K562 treated with DMSO at 1 percent for 24 hours (cell line): ENCODE data around the gene SNRPD1. TPM values are rescaled to one million over a fixed set of nuclear protein-coding genes. Genes with fewer than 3 reads are reported as not detected.

Experiments
- total RNA-seq: library from RNA; unstranded; fragments of 300-600 nt; gene quantifications from 2 replicates; pipeline ENCODE4 v1.2.3, GENCODE V29; 2022; ENCODE audit warnings: low read depth; ENCODE audit not compliant: insufficient read depth

SNRPD1 gene
- total RNA-seq: 9.7 and 18.5 TPM in 2 replicates

DNA sequence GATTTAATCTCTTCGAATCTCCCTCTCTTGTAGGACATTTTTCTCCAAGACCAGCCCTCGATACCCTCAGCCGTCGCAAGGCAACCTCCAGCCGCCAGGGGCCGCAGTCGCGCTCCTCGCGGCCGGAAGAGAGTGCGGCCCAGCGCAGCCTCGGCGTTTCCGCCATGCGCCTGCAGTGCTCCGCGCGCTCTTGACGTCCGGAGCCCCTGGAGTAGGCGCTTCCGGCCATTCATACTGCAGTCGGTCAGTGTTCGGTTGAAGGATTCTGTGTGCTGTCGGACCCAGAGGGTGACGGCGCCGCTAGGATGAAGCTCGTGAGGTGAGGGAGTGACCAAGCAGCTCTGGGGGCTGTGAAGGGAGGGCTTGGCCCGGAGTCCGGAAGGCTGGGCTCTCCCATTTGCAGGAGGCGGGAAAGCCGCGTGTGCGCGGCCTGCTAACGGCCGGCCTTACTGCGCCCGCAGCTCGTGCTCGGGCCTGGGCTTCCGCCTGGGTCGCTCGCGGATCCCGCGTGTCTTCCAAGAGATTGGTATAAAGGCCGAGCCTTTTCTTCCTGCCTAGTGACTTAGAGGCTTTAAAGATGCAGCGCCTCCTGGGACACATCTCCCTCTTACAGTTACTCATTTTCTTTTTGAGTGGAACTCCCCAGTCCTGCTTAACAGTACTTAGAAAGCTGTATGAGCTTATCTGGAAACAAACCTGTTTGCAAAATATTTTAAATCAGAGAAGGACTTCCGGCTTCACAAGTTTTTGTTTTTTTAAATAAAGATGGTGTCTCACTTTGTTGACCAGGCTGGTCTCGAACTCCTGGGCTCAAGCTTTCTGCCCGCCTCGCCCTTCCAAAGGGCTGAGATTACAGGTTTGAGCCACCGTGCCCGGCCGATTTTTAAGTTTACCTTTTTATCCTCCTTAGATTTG lies at the start of gene SNRPD1:
TSS of gene SNRPD1 (plus strand) at position 190 of the 915 bp plus-strand sequence. CDS start at position 306, 116 bp downstream.

GRCh38 chr18:21600526-21601410 lies 11.3 kb upstream of the SNRPD1 start, which contains the start of gene ESCO1:
TSS of gene ESCO1 (minus strand) at chr18:21600704. CDS start at chr18:21574843, 25,861 bp downstream.

Other genes starting within 250 kb of the SNRPD1 start
- 11.8 and 15.7 TPM in 2 replicates for gene ESCO1, start 11.6 kb upstream of the SNRPD1 start, total RNA-seq
- gene ABHD3, start 92.5 kb downstream of the SNRPD1 start, total RNA-seq: 16.4 and 18.6 TPM in 2 replicates
- gene MIB1, start 128.5 kb downstream of the SNRPD1 start, total RNA-seq: 15.0 and 18.0 TPM in 2 replicates